ENCODE results near the gene WIPF1.

The WIPF1 gene

GRCh38 chr2:174618179-174618578, 20.6 kb upstream of the WIPF1 start:
- no peak for TF ChIP-seq CTCF (conservative IDR thresholded peaks at IDR 0.05)
- no peak overlapping the region for H3K27ac ChIP-seq

- TF ChIP-seq CTCF (conservative IDR thresholded peaks at IDR 0.05), result no peak
- H3K27ac ChIP-seq, result no peak overlapping the region
Measured at GRCh38 chr2:174617718-174618117, 20.1 kb upstream of the WIPF1 start.

- no peak for TF ChIP-seq CTCF (conservative IDR thresholded peaks at IDR 0.05)
- no peak overlapping the region for H3K27ac ChIP-seq
Measured at GRCh38 chr2:174617120-174617519, 19.5 kb upstream of the WIPF1 start.

GRCh38 chr2:174615871-174616436, 18.4 kb upstream of the WIPF1 start:
- no peak for TF ChIP-seq CTCF (conservative IDR thresholded peaks at IDR 0.05)
- H3K27ac ChIP-seq, result no peak overlapping the region

GRCh38 chr2:174614261-174614660, 16.7 kb upstream of the WIPF1 start:
- H3K27ac ChIP-seq, result no peak overlapping the region
- no peak for TF ChIP-seq CTCF (conservative IDR thresholded peaks at IDR 0.05)

- no peak for TF ChIP-seq CTCF (conservative IDR thresholded peaks at IDR 0.05)
- no peak overlapping the region for H3K27ac ChIP-seq
Measured at GRCh38 chr2:174613531-174613930, 15.9 kb upstream of the WIPF1 start.

- no peak overlapping the region for H3K27ac ChIP-seq
- no peak for TF ChIP-seq CTCF (conservative IDR thresholded peaks at IDR 0.05)
Measured at GRCh38 chr2:174612970-174613369, 15.4 kb upstream of the WIPF1 start.

Measured in VCaP (cell line).